ENCODE results near the gene HEPH. TPM values are rescaled to one million over a fixed set of nuclear protein-coding genes. Genes with fewer than 3 reads are reported as not detected.
A peak's percentile ranks its signal among the peaks of the same experiment; 100 is the strongest.

HEPH gene
- polyA plus RNA-seq, 2 of the 4 experiments (the other 2 are of a cell fraction) = not detected

- Histone ChIP-seq H3K9me3 (no peaks in the 10 kb centered on the region), H3K4me1 (no peaks in the 10 kb centered on the region), H3K4me2 (no peak overlapping the region), H3K27ac (no peak overlapping the region), H3K4me3 (no peak overlapping the region)
- ChIA-PET POLR2A (no interaction called here), CTCF (no interaction called here)
- FAIRE-seq (no peak), ATAC-seq (no peak), DNase-seq (ENCODE audit: low read depth in 1 of 2, low spot score in 1 of 2) (no peak)
- TF ChIP-seq CHD2 (IDR thresholded peaks at IDR 0.05; ENCODE audit: low read length, partially characterized antibody) (no peak), HOXB13 (CRISPR knock-in tag; IDR thresholded peaks at IDR 0.05; ENCODE audit: low read depth) (no peak), MAZ (IDR thresholded peaks at IDR 0.05; ENCODE audit: borderline replicate concordance, low read depth, low read length) (no peak), FOSL2 (IDR thresholded peaks at IDR 0.05) (no peak), FOSL2 (CRISPR knock-in tag; IDR thresholded peaks at IDR 0.05) (no peak), HEYL (CRISPR knock-in tag; IDR thresholded peaks at IDR 0.05) (no peak), E2F6 (IDR thresholded peaks at IDR 0.05; ENCODE audit: borderline replicate concordance, low read depth) (no peak), PBX3 (IDR thresholded peaks at IDR 0.05) (no peak), REST (IDR thresholded peaks at IDR 0.05) (no peak), FOXS1 (CRISPR knock-in tag; IDR thresholded peaks at IDR 0.05) (no peak), ELK1 (IDR thresholded peaks at IDR 0.05; ENCODE audit: low read depth, low read length) (no peak), EHMT2 (IDR thresholded peaks at IDR 0.05; ENCODE audit: low read depth) (no peak), MYC (IDR thresholded peaks at IDR 0.05; ENCODE audit: borderline replicate concordance, low read length) (no peak), CEBPB (IDR thresholded peaks at IDR 0.05) (no peak), GATA3 (IDR thresholded peaks at IDR 0.05; ENCODE audit: borderline replicate concordance) (no peak), ZC3H11A (IDR thresholded peaks at IDR 0.05) (no peak), NFE2L2 (conservative IDR thresholded peaks at IDR 0.05; ENCODE audit: low read length) (no peak), MAX (IDR thresholded peaks at IDR 0.05) (no peak), BCL3 (IDR thresholded peaks at IDR 0.05) (no peak), EHF (CRISPR knock-in tag; IDR thresholded peaks at IDR 0.05) (no peak)
- 0% methylated on average over 2 of the region's 2 CpGs for whole genome bisulfite sequencing (ENCODE audit: missing lambda C conversion rate)
Observed at GRCh38 chrX:66144258-66144657, 19.8 kb upstream of the HEPH start.

GRCh38 chrX:66149519-66149918 lies 14.5 kb upstream of the HEPH start:
- ChIA-PET CTCF (no interaction called here), POLR2A (no interaction called here)
- no peaks in the 10 kb centered on the region for H3K4me1 ChIP-seq
- no peak overlapping the region for H3K4me3 ChIP-seq
- WGBS (ENCODE audit: missing lambda C conversion rate) = 33% methylated on average over 1 of the region's 1 CpG
- no peak for ATAC-seq
- peak; percentile 54 for FAIRE-seq
- TF ChIP-seq NFE2L2 (conservative IDR thresholded peaks at IDR 0.05; ENCODE audit: low read length) (peak; percentile 71), HDAC2 (IDR thresholded peaks at IDR 0.05) (no peak)
- H3K27ac ChIP-seq = no peak overlapping the region
- H3K9me3 ChIP-seq = no peaks in the 10 kb centered on the region
- no peak overlapping the region for H3K4me2 ChIP-seq
- DNase-seq (ENCODE audit: low read depth in 1 of 2, low spot score in 1 of 2) = no peak

All from A549 (cell line).